ENCODE measurements around the gene NPLOC4. TPM values are rescaled to one million over a fixed set of nuclear protein-coding genes. Genes with fewer than 3 reads are reported as not detected.

The NPLOC4 gene
- total and polyA plus RNA-seq, 2 of the 13 experiments (the other 11 are each of a cell fraction or from before 2014, with no cell fraction given) = 57.0 to 97.0 TPM

GRCh38 chr17:81514739-81515529, 122.0 kb downstream of the NPLOC4 start (continued):
- peak; percentile 19; the same call in 1 of the 2 replicates for TF ChIP-seq BCL3 (CRISPR knock-in tag; IDR thresholded peaks at IDR 0.05)
- no peak for TF ChIP-seq ZNF709 (CRISPR knock-in tag; IDR thresholded peaks at IDR 0.05)
- no peak for TF ChIP-seq TP53 (CRISPR knock-in tag; conservative IDR thresholded peaks at IDR 0.05)
- TF ChIP-seq MLLT10 (CRISPR knock-in tag; IDR thresholded peaks at IDR 0.05) = no peak
- peak; percentile 12; the same call in 1 of the 2 replicates for TF ChIP-seq ATF7-NPFF (CRISPR knock-in tag; IDR thresholded peaks at IDR 0.05; ENCODE audit: low read depth)
- TF ChIP-seq ZNF547 (CRISPR knock-in tag; IDR thresholded peaks at IDR 0.05) = no peak; the same call in 1 of the 2 replicates
- no peak for TF ChIP-seq PBX3 (CRISPR knock-in tag; IDR thresholded peaks at IDR 0.05; ENCODE audit: borderline replicate concordance)
- TF ChIP-seq KLF11 (CRISPR knock-in tag; IDR thresholded peaks at IDR 0.05) = no peak
- no peak for TF ChIP-seq PHF5A (CRISPR knock-in tag; IDR thresholded peaks at IDR 0.05; ENCODE audit: low read depth, unreplicated experiment)
- TF ChIP-seq ZKSCAN5 (CRISPR knock-in tag; IDR thresholded peaks at IDR 0.05) = no peak
- TF ChIP-seq ATAD3A (CRISPR knock-in tag; IDR thresholded peaks at IDR 0.05) = no peak
- TF ChIP-seq HOXA9 (CRISPR knock-in tag; IDR thresholded peaks at IDR 0.05; ENCODE audit: borderline replicate concordance) = no peak
- peak; percentile 73; the same call in 1 of the 2 replicates for TF ChIP-seq ERF (CRISPR knock-in tag; IDR thresholded peaks at IDR 0.05)
- TF ChIP-seq PBX2 (CRISPR knock-in tag; IDR thresholded peaks at IDR 0.05) = no peak
- TF ChIP-seq MZF1 (CRISPR knock-in tag; IDR thresholded peaks at IDR 0.05; ENCODE audit: borderline replicate concordance) = no peak
- TF ChIP-seq, protein P1, sequence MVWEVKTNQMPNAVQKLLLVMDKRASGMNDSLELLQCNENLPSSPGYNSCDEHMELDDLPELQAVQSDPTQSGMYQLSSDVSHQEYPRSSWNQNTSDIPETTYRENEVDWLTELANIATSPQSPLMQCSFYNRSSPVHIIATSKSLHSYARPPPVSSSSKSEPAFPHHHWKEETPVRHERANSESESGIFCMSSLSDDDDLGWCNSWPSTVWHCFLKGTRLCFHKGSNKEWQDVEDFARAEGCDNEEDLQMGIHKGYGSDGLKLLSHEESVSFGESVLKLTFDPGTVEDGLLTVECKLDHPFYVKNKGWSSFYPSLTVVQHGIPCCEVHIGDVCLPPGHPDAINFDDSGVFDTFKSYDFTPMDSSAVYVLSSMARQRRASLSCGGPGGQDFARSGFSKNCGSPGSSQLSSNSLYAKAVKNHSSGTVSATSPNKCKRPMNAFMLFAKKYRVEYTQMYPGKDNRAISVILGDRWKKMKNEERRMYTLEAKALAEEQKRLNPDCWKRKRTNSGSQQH (CRISPR knock-in tag; IDR thresholded peaks at IDR 0.05; ENCODE audit: low read depth) = no peak
- TF ChIP-seq TEAD2 (CRISPR knock-in tag; IDR thresholded peaks at IDR 0.05) = no peak
- TF ChIP-seq E2F2 (CRISPR knock-in tag; IDR thresholded peaks at IDR 0.05; ENCODE audit: borderline replicate concordance) = 0 out of 2 replicates have a peak, but pooled peaks have one; percentile 53
- TF ChIP-seq ZNF891 (CRISPR knock-in tag; IDR thresholded peaks at IDR 0.05) = no peak
- TF ChIP-seq ZNF710 (CRISPR knock-in tag; IDR thresholded peaks at IDR 0.05; ENCODE audit: borderline replicate concordance) = peak; percentile 46

Measured in HepG2 (cell line).